Measurements from ENCODE around the gene WDR45B. TPM values are rescaled to one million over a fixed set of nuclear protein-coding genes. Genes with fewer than 3 reads are reported as not detected.
A peak's percentile ranks its signal among the peaks of the same experiment; 100 is the strongest.

The WDR45B gene
- total RNA-seq, 1 experiment from 2014 or later = 96.5 TPM

GRCh38 chr17:82668631-82669099, 20.4 kb upstream of the WDR45B start:
- peak; percentile 79 for DNase-seq (ENCODE audit: low spot score)
- Mint-ChIP-seq H3K4me1 (peaks cover 4% of the 10 kb centered on the region), H3K36me3 (no peaks in the 10 kb centered on the region), H3K27me3 (ENCODE audit: low read depth) (no peaks in the 10 kb centered on the region), H3K4me3 (0 out of 2 replicates have a peak overlapping the region, but pooled peaks have one; percentile 26), H3K27ac (peak overlapping the region; percentile 83; the same call in 1 of the 2 replicates), H3K9me3 (peaks cover 14% of the 10 kb centered on the region)
- CTCF ChIA-PET = interaction anchor here (0.6 to 2.0 kb wide), 35 partner anchors 9 to 306 kb away, joined by 3 to 15 read pairs (median 6); partner anchors contain the start of genes FN3KRP and RAB40B
- peak; percentile 98 for ATAC-seq
- POLR2A ChIA-PET = interaction anchor here (1.1 kb wide), 1 partner anchor 87 kb away, joined by 3 read pairs; no protein-coding TSS in a partner anchor
- TF ChIP-seq TEAD1 (CRISPR knock-in tag; IDR thresholded peaks at IDR 0.05) (no peak), MYBL2 (CRISPR knock-in tag; IDR thresholded peaks at IDR 0.05) (no peak), GABPB1 (CRISPR knock-in tag; IDR thresholded peaks at IDR 0.05) (0 out of 2 replicates have a peak, but pooled peaks have one; percentile 15), CBFB (CRISPR knock-in tag; IDR thresholded peaks at IDR 0.05; ENCODE audit: low read depth) (no peak), ATF2 (CRISPR knock-in tag; IDR thresholded peaks at IDR 0.05; ENCODE audit: borderline replicate concordance, low read depth) (no peak), MAX (CRISPR knock-in tag; IDR thresholded peaks at IDR 0.05) (peak; percentile 67; the same call in 1 of the 2 replicates), OVOL2 (CRISPR knock-in tag; IDR thresholded peaks at IDR 0.05; ENCODE audit: borderline replicate concordance) (no peak), ZNF423 (CRISPR knock-in tag; IDR thresholded peaks at IDR 0.05) (no peak), ZBTB21 (CRISPR knock-in tag; IDR thresholded peaks at IDR 0.05; ENCODE audit: borderline replicate concordance) (no peak), ERG (CRISPR knock-in tag; IDR thresholded peaks at IDR 0.05) (no peak), ZNF396 (CRISPR knock-in tag; IDR thresholded peaks at IDR 0.05; ENCODE audit: borderline replicate concordance) (no peak)
- TF ChIP-seq, protein P1, sequence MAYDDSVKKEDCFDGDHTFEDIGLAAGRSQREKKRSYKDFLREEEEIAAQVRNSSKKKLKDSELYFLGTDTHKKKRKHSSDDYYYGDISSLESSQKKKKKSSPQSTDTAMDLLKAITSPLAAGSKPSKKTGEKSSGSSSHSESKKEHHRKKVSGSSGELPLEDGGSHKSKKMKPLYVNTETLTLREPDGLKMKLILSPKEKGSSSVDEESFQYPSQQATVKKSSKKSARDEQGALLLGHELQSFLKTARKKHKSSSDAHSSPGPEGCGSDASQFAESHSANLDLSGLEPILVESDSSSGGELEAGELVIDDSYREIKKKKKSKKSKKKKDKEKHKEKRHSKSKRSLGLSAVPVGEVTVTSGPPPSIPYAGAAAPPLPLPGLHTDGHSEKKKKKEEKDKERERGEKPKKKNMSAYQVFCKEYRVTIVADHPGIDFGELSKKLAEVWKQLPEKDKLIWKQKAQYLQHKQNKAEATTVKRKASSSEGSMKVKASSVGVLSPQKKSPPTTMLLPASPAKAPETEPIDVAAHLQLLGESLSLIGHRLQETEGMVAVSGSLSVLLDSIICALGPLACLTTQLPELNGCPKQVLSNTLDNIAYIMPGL (CRISPR knock-in tag; IDR thresholded peaks at IDR 0.05) = 0 out of 2 replicates have a peak, but pooled peaks have one; percentile 54
- TF ChIP-seq, protein P2, sequence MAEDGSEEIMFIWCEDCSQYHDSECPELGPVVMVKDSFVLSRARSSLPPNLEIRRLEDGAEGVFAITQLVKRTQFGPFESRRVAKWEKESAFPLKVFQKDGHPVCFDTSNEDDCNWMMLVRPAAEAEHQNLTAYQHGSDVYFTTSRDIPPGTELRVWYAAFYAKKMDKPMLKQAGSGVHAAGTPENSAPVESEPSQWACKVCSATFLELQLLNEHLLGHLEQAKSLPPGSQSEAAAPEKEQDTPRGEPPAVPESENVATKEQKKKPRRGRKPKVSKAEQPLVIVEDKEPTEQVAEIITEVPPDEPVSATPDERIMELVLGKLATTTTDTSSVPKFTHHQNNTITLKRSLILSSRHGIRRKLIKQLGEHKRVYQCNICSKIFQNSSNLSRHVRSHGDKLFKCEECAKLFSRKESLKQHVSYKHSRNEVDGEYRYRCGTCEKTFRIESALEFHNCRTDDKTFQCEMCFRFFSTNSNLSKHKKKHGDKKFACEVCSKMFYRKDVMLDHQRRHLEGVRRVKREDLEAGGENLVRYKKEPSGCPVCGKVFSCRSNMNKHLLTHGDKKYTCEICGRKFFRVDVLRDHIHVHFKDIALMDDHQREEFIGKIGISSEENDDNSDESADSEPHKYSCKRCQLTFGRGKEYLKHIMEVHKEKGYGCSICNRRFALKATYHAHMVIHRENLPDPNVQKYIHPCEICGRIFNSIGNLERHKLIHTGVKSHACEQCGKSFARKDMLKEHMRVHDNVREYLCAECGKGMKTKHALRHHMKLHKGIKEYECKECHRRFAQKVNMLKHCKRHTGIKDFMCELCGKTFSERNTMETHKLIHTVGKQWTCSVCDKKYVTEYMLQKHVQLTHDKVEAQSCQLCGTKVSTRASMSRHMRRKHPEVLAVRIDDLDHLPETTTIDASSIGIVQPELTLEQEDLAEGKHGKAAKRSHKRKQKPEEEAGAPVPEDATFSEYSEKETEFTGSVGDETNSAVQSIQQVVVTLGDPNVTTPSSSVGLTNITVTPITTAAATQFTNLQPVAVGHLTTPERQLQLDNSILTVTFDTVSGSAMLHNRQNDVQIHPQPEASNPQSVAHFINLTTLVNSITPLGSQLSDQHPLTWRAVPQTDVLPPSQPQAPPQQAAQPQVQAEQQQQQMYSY (CRISPR knock-in tag; IDR thresholded peaks at IDR 0.05) = 0 out of 2 replicates have a peak, but pooled peaks have one; percentile 40
- TF ChIP-seq, protein P3, sequence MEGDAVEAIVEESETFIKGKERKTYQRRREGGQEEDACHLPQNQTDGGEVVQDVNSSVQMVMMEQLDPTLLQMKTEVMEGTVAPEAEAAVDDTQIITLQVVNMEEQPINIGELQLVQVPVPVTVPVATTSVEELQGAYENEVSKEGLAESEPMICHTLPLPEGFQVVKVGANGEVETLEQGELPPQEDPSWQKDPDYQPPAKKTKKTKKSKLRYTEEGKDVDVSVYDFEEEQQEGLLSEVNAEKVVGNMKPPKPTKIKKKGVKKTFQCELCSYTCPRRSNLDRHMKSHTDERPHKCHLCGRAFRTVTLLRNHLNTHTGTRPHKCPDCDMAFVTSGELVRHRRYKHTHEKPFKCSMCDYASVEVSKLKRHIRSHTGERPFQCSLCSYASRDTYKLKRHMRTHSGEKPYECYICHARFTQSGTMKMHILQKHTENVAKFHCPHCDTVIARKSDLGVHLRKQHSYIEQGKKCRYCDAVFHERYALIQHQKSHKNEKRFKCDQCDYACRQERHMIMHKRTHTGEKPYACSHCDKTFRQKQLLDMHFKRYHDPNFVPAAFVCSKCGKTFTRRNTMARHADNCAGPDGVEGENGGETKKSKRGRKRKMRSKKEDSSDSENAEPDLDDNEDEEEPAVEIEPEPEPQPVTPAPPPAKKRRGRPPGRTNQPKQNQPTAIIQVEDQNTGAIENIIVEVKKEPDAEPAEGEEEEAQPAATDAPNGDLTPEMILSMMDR (IDR thresholded peaks at IDR 0.05) = 0 out of 2 replicates have a peak, but pooled peaks have one; percentile 21
